Gastrocnemius medialis (tissue), 4 donors: ENCODE measurements around the gene MRPL45.
"Not testable (repeated sequence)": the region's sequence is repeated elsewhere in the genome, so short reads cannot be mapped to it uniquely, and the experiment has no call there.

Source experiments
- POLR2A ChIP-seq, 2 donors: fragments of 450-650 bp; IDR thresholded peaks; one replicate each; pipeline ENCODE4 v1.6.1; 2017; ENCODE audit warnings: antibody characterized with exemption in 2 of 2, mild to moderate bottlenecking in 2 of 2, moderate library complexity in 2 of 2
- TF ChIP-seq, protein P1 (sequence below), 5 experiments: fragments of 450-650 bp in 3 of 5; fragments of 200-600 bp in 2 of 5; sonication (generic) in 2 of 5; IDR thresholded peaks in 4 of 5; conservative IDR thresholded peaks in 1 of 5; 1 replicate in 4 of 5; 2 replicates in 1 of 5; pipeline ENCODE4 v1.5.1; 2016 to 2019; ENCODE audit warnings: antibody characterized with exemption in 5 of 5, mild to moderate bottlenecking in 3 of 5, moderate library complexity in 3 of 5

- TF ChIP-seq, protein P1, sequence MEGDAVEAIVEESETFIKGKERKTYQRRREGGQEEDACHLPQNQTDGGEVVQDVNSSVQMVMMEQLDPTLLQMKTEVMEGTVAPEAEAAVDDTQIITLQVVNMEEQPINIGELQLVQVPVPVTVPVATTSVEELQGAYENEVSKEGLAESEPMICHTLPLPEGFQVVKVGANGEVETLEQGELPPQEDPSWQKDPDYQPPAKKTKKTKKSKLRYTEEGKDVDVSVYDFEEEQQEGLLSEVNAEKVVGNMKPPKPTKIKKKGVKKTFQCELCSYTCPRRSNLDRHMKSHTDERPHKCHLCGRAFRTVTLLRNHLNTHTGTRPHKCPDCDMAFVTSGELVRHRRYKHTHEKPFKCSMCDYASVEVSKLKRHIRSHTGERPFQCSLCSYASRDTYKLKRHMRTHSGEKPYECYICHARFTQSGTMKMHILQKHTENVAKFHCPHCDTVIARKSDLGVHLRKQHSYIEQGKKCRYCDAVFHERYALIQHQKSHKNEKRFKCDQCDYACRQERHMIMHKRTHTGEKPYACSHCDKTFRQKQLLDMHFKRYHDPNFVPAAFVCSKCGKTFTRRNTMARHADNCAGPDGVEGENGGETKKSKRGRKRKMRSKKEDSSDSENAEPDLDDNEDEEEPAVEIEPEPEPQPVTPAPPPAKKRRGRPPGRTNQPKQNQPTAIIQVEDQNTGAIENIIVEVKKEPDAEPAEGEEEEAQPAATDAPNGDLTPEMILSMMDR (IDR thresholded peaks at IDR 0.05 in 4 of 5, conservative IDR thresholded peaks at IDR 0.05 in 1 of 5) = not testable (repeated sequence)
- TF ChIP-seq POLR2A (IDR thresholded peaks at IDR 0.05) = not testable (repeated sequence)
Observed at GRCh38 chr17:38295602-38296365, 1.2 kb upstream of the MRPL45 start.
